Peyer's patch (tissue), 4 donors: ENCODE results near the gene PITPNM1. TPM values are rescaled to one million over a fixed set of nuclear protein-coding genes. Genes with fewer than 3 reads are reported as not detected.

Experiments
- DNase-seq, 3 donors: peaks; one replicate each; pipeline ENCODE4 v3.0.0-alpha.2; 2017 to 2019
- H3K27ac ChIP-seq, 4 donors: fragments of 200-600 bp; sonication (generic); one replicate each; pipeline ENCODE4 v1.5.1; 2016 to 2019
- H3K27me3 ChIP-seq, 2 donors: fragments of 200-600 bp; sonication (generic); one replicate each; pipeline ENCODE4 v1.5.1; 2019
- H3K36me3 ChIP-seq, 3 donors: fragments of 200-600 bp; sonication (generic); one replicate each; pipeline ENCODE4 v1.5.1; 2016 to 2019
- H3K4me1 ChIP-seq, 4 donors: fragments of 200-600 bp; sonication (generic); one replicate each; pipeline ENCODE4 v1.5.1; 2016 to 2019
- H3K4me3 ChIP-seq, 4 donors: fragments of 200-600 bp; sonication (generic); 1 replicate in 3 of 4; 2 replicates in 1 of 4; pipeline ENCODE4 v1.5.1; 2016 to 2019; ENCODE audit warnings: mild to moderate bottlenecking in 1 of 4
- H3K9me3 ChIP-seq, 4 donors: fragments of 200-600 bp; sonication (generic); one replicate each; pipeline ENCODE4 v1.5.1; 2016 to 2019; ENCODE audit warnings: mild to moderate bottlenecking in 1 of 4
- CTCF ChIP-seq, 6 experiments: fragments of 450-650 bp in 4 of 6; fragments of 200-600 bp in 2 of 6; sonication (generic) in 1 of 6; IDR thresholded peaks; one replicate each; pipeline ENCODE4 v1.5.1; 2017 to 2019; ENCODE audit warnings: antibody characterized with exemption in 6 of 6, mild to moderate bottlenecking in 3 of 6, moderate library complexity in 1 of 6
- POLR2A ChIP-seq, 2 donors: fragments of 450-650 bp; IDR thresholded peaks; one replicate each; pipeline ENCODE4 v1.5.1; 2017; ENCODE audit warnings: antibody characterized with exemption in 2 of 2, mild to moderate bottlenecking in 2 of 2, moderate library complexity in 2 of 2
- total RNA-seq, 4 donors: library from RNA; depleted of rRNA; stranded (reverse); fragments of >200 nt; gene quantifications; one replicate each; pipeline ENCODE4 v1.1.0, GENCODE V29; 2016

Gene PITPNM1
- total RNA-seq, 4 donors from 2014 or later, result 94.4 to 126 (median 109) TPM

DNA sequence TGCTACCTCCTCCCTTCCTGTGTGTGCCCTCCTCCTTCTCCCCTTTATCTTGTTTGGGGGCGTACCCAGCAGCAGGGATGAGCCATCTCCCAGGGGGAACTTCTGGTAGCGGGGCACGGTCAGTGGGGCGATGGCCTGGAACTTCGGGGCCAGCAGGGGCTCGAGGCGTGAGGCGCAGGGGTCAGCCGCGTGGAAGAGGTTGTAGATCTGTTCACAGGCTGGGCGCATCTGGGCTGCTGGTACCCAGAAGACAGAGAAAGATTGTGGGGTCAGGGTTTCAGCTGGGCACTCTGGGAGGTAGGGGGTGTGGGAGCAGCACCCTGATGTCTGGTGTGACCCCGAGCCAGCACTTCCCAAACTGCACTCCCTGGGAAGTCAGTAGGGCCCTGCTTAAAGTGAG, 9.1 kb downstream of the PITPNM1 start:
- TF ChIP-seq CTCF (IDR thresholded peaks at IDR 0.05), result no peak
- no peak for TF ChIP-seq POLR2A (IDR thresholded peaks at IDR 0.05)
- Histone ChIP-seq H3K9me3 (no peaks in the 10 kb centered on the region), H3K4me3 (no peak overlapping the region), H3K27me3 (no peaks in the 10 kb centered on the region), H3K4me1 (no peaks in the 10 kb centered on the region), H3K36me3 (peaks cover 0 to 86% (median 0%) of the 10 kb centered on the region in 3 donors), H3K27ac (no peak overlapping the region)
- no peak for DNase-seq

- Histone ChIP-seq H3K27ac (no peak overlapping the region), H3K4me1 (no peaks in the 10 kb centered on the region), H3K4me3 (no peak overlapping the region), H3K9me3 (no peaks in the 10 kb centered on the region), H3K36me3 (peaks cover 0 to 89% (median 0%) of the 10 kb centered on the region in 3 donors), H3K27me3 (no peaks in the 10 kb centered on the region)
- no peak for DNase-seq
- TF ChIP-seq POLR2A (IDR thresholded peaks at IDR 0.05), result no peak
- TF ChIP-seq CTCF (IDR thresholded peaks at IDR 0.05), result no peak
Measured at GRCh38 chr11:67495234-67496005, 9.7 kb downstream of the PITPNM1 start.

DNA sequence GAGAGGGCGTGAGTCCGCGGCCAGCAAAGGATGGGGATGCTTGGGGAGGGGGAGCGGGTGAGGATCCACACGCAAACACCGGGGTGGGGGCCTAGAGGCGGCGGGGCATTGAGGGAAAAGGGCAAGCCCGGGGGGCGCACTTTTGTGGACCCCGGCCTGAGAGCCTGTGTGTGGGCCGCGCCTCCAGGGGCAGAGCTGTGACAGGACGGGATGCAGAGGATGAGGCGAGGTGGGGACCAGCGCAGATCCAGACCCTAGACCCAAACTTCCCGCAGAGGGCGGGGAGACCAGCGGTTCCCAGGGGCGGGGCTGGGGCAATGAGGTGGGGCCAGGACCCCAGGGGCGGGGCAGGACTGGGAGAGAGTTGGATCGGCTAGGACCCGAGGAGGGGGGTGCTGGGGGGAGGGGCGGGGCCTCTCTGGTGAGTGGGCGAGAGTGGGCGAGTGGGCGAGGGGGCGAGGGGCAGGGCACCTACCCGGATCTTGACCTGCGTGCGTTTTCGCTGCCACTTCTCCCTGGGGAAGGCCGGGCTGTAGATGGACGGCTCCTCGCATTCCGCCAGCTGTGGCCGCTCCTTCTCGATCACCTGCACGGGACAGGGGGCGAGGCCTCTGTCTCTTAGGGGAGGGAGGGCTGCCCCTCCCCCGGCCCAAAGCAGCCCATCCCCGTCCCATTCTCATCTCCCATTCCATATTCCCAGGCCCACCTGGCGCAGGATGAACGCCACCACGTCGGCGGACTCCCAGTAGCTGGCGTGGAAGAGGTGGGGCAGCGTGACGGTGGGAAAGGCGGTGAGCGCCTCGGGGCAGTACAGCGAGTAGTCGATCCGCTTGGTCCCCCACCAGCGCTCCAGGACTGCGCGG, 10.6 kb downstream of the PITPNM1 start:
- Histone ChIP-seq H3K27me3 (no peaks in the 10 kb centered on the region), H3K36me3 (peaks cover 0 to 88% (median 0%) of the 10 kb centered on the region in 3 donors), H3K4me1 (no peaks in the 10 kb centered on the region), H3K27ac (no peak overlapping the region), H3K4me3 (no peak overlapping the region), H3K9me3 (no peaks in the 10 kb centered on the region)
- DNase-seq, result no peak
- TF ChIP-seq CTCF (IDR thresholded peaks at IDR 0.05) (no peak), POLR2A (IDR thresholded peaks at IDR 0.05) (no peak)

GRCh38 chr11:67493548-67494370, 11.4 kb downstream of the PITPNM1 start:
- TF ChIP-seq POLR2A (IDR thresholded peaks at IDR 0.05) (no peak), CTCF (IDR thresholded peaks at IDR 0.05) (no peak)
- DNase-seq, result no peak
- peaks cover 0 to 93% (median 0%) of the 10 kb centered on the region in 3 donors for H3K36me3 ChIP-seq
- H3K4me3 ChIP-seq, result no peak overlapping the region
- no peaks in the 10 kb centered on the region for H3K27me3 ChIP-seq
- no peaks in the 10 kb centered on the region for H3K9me3 ChIP-seq
- no peaks in the 10 kb centered on the region for H3K4me1 ChIP-seq
- H3K27ac ChIP-seq, result no peak overlapping the region

- Histone ChIP-seq H3K36me3 (peaks cover 0 to 89% (median 0%) of the 10 kb centered on the region in 3 donors), H3K4me1 (no peaks in the 10 kb centered on the region), H3K4me3 (no peak overlapping the region), H3K27me3 (no peaks in the 10 kb centered on the region), H3K9me3 (no peaks in the 10 kb centered on the region), H3K27ac (no peak overlapping the region)
- DNase-seq, result no peak
- TF ChIP-seq POLR2A (IDR thresholded peaks at IDR 0.05) (no peak), CTCF (IDR thresholded peaks at IDR 0.05) (no peak)
Measured at GRCh38 chr11:67492801-67493547, 12.2 kb downstream of the PITPNM1 start.
